Lower leg skin (tissue), 3 donors: ENCODE measurements around the gene LIF.

Experiments
- POLR2A ChIP-seq, 2 donors: fragments of 450-650 bp; IDR thresholded peaks; one replicate each; pipeline ENCODE4 v1.6.1; 2016 to 2017; ENCODE audit warnings: antibody characterized with exemption in 2 of 2, mild to moderate bottlenecking in 1 of 2, moderate library complexity in 1 of 2
- TF ChIP-seq, protein P1 (sequence below), 3 donors: fragments of 450-650 bp; IDR thresholded peaks; one replicate each; pipeline ENCODE4 v1.5.1; 2016; ENCODE audit warnings: antibody characterized with exemption in 3 of 3, mild to moderate bottlenecking in 3 of 3, moderate library complexity in 2 of 3

DNA sequence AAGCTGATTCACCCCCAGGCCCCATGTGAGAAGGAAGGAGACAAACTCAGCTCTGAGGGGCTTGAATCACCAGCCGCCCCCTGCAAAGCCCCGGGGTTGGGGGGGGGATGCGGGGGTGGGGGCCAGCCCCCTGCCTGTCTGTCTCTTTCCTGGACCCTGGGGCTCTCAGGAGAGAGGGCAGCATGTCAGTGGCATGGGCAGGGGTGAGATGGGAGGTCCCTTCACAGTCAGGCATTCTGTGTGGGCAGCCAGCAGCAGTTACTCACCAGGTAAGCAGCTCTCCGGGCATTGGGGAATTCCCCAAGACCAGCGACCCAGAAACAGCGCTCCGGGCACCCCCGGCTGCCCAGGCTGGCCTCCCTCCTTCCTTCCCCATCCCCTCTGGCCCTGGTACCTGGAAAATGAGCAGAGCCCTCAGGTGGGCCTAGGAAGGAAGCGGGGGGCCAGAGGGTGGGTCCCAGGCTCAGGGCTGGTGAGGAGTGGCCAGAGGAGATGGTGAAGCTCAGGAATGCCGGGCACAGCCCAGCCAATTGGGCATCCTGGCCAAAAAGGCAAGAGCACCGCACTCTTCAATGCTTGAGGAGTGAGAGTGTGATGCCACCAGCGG lies 4.2 kb upstream of the LIF start:
- no peak for TF ChIP-seq POLR2A (IDR thresholded peaks at IDR 0.05)
- TF ChIP-seq, protein P1, sequence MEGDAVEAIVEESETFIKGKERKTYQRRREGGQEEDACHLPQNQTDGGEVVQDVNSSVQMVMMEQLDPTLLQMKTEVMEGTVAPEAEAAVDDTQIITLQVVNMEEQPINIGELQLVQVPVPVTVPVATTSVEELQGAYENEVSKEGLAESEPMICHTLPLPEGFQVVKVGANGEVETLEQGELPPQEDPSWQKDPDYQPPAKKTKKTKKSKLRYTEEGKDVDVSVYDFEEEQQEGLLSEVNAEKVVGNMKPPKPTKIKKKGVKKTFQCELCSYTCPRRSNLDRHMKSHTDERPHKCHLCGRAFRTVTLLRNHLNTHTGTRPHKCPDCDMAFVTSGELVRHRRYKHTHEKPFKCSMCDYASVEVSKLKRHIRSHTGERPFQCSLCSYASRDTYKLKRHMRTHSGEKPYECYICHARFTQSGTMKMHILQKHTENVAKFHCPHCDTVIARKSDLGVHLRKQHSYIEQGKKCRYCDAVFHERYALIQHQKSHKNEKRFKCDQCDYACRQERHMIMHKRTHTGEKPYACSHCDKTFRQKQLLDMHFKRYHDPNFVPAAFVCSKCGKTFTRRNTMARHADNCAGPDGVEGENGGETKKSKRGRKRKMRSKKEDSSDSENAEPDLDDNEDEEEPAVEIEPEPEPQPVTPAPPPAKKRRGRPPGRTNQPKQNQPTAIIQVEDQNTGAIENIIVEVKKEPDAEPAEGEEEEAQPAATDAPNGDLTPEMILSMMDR (IDR thresholded peaks at IDR 0.05), result no peak
